NCI-H2171 treated with DMSO at 0.1 percent for 48 hours (cell line): ENCODE results near the gene DLG2.

Experiments
- DNase-seq: peaks from one replicate; lab custom pipeline; 2025; lab: John Stamatoyannopoulos, UW

DLG2 gene

DNA sequence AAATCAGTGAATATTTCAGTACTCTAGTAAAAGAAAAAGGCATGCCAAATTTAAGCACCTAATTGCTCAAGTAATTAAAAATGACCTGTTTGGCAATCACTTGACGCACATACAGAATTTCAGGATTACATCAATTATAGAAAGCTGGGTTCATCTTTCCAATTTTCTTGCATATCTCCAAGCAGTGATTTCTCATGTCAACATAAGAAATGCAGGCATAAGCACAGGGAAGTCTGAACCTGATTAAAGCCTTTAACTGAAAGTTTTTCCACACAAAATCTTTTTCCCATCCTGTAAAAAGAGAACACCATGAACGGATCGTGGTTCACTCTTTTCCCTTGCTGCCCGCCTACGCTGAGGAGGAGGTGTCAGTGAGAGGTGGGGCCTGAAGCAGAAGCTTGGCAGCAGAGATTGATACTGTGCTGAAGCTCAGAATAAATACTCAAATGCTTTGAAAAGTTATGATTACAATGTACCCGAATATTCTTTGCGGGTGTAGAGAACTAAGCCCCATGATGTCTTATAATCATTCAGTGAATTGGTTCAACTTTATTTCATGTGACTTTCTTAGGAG lies 1636.9 kb downstream of the DLG2 start:
- DNase-seq = no peak

DNA sequence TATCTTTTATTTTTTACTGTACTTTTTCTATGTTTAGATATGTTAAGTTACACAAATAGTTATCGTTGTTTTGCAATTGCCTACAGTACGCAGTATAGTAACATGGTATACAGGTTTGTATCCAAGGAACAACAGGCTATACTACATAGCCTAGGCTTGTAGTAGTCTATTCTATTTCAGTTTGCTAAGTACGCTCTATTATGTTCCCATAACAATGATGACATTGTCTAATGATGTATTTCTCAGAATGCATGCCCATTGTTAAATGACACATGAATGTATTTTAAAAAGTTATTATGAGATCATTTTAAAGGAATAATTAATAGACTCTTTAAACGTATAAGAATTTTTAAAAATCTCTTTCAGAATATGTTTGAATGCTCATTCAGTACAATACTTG lies 1644.3 kb downstream of the DLG2 start:
- no peak for DNase-seq

DNA sequence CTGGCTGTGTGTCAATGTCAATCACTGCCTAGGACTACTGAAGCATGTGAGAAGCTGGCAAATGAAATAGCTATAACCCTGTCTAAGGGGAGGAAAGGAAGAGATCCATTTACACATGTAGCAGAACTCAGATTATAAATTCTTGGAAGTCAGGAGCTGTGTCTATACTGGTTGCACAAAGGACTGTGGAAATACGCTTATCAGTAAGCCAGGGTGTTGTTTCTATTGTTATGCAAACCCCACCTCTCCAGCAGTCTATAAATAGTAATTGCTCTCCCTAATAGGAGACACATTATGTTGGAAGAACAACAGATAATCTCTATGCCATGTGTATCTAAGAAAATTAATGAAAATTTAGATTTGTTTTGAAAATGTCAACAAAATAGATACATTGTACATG lies 1647.6 kb downstream of the DLG2 start:
- DNase-seq = no peak

DNA sequence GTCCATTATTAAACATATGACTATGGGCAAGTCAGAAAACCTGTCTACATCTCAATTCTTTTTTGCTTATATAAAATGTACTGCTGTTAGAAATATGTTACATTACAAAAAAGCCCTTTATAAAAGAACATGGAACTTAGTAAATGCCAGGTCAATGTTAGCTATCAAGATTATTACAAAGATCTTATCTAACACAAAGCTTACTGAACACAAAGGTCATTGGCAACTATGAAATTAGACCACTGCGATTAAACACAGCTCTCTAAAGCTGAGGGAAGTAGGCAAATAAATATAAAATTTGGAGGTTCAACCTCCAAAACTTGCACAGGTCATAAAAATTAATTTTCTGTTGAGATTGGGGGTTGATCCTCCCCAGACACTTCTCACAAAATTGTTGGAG lies 1648.2 kb downstream of the DLG2 start:
- no peak for DNase-seq

GRCh38 chr11:83976086-83976485 lies 1651.1 kb downstream of the DLG2 start:
- DNase-seq = no peak

- no peak for DNase-seq
Observed at GRCh38 chr11:83972536-83972935, 1654.6 kb downstream of the DLG2 start.

GRCh38 chr11:83971063-83971462 lies 1656.1 kb downstream of the DLG2 start:
- no peak for DNase-seq

DNA sequence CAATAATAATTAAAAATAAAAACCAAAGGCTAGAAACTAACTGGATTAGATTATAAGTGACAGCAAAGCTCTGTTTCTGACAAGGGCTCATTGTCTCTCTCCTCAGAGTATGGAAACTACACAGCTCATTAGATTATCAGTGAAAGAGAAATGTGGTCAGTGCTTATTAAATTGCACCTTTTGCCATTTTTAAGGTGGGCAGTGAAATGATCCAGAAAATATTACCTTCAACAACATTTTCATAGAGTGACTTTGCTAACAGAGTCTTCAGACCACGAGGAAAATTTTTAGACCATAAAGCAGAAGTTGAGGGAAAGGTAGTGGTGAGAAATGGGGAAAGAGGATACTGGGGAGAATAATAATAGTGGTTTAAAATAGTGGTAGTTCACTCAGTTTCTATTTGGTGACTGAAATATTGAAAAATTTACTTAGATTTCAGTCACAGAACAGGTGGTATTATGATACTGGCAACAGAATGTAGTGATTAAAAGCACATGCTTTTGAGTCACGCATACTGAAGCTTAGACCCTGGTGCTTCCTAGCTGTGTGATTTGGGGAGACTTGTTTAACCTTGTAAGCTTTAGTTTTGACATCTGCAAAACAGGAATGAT lies 1657.0 kb downstream of the DLG2 start:
- no peak for DNase-seq

GRCh38 chr11:83957038-83957900 lies 1669.9 kb downstream of the DLG2 start:
- DNase-seq = no peak

DNA sequence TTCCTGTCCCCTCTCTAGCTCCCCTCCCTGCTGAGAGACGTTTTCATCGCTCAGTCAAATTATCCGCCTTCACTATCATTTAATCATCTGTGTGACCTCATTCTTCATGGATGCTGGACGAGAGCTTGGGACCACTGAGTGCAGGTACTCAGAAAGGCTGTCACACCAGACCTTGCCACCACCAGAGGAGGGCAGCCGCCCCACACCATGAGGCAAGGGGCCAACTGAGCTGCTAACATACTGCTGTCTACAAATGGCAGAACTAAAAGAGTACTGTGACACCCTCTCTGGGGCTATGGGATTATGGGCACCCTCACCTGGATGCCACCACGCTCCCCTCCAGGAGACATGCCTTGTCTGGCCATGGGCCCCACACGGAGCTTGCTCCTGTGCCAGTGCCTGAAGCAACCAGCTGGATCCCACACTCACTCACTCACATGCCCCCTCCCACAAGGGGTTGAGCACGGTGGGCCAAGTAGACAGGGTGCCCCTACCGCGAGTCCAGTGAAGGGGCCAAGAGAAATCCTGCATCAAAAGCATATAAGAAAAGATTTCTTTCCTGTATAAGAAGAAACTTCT lies 1670.9 kb downstream of the DLG2 start:
- DNase-seq = no peak

- DNase-seq = no peak
Observed at GRCh38 chr11:83954780-83955179, 1672.4 kb downstream of the DLG2 start.

- no peak for DNase-seq
Observed at GRCh38 chr11:83951521-83951920, 1675.6 kb downstream of the DLG2 start.

DNA sequence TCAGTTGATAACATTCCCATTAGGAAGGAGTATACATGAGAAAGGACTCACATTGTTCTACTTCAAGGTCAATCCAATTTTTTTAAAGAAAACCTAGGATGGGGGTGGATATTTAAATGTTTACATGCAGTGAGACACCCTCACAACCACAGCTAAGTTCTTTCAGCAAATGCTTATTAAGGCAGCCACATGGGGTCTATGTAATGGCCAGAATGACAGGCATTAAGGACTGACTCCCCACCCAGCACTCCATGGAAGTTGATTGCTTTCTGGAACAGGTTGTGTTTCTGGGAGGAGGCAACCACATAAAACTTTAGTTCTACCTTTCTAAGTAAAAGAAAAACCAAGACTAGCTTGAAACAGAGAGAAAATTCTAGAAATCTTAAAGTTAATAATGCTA lies 1678.9 kb downstream of the DLG2 start:
- DNase-seq = no peak

GRCh38 chr11:83945976-83946375 lies 1681.2 kb downstream of the DLG2 start:
- DNase-seq = no peak

DNA sequence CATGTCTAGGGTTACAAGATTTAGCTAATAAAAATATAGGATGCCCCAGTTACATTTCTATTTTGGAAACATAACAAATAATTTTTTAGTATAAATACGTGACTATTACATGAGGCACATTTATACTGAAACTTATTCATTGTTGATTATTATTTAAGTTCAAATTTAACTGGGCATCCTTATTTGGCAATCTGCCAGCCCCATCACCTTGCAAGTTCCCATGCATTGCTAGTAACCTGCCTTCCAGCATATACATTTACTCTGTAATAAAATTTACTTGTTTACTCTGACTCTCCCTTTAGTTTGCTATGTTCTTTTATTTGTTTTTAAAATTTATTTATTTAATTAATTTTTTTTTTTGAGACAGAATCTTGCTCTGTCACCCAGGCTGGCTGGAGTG lies 1686.1 kb downstream of the DLG2 start:
- no peak for DNase-seq

DNA sequence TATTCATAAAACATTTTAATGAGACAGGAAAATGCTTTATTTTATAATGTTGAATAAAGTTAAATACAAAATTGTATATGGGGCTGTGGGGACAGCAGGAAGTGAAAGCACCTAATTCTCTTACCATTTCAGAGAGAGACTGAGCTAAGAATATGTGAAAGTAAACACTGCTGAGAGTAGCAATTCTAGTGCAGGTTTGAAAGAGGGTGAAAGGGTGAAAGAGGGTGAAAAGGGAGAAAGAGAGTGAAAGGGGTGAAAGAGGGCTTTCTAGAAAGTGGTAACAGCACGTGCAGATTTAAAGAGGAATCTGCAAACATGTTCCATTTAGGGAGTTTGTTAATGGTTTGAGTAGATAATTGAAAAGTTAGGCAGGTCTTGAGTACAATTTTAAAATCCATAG lies 1689.0 kb downstream of the DLG2 start:
- DNase-seq = no peak

- no peak for DNase-seq
Observed at GRCh38 chr11:83933008-83933407, 1694.1 kb downstream of the DLG2 start.

DNA sequence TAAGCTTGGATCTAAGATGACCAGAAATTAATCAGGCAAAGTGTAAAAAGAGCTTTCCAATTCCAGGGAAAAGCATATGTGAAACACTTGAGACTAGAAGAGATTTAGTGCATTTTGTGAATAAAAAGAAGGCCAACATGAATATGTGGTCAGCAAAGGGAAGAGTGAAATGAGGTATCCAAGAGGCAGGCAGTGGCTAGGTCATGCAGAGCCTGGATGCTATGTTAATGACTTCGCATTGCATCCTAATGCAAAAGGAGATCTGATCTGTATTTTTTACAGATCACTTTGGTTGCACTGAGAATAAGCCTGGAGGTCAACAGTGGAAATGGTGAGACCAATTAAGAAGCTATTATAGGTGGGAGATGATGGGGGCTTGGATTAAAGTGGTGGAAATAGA lies 1699.7 kb downstream of the DLG2 start:
- no peak for DNase-seq

DNA sequence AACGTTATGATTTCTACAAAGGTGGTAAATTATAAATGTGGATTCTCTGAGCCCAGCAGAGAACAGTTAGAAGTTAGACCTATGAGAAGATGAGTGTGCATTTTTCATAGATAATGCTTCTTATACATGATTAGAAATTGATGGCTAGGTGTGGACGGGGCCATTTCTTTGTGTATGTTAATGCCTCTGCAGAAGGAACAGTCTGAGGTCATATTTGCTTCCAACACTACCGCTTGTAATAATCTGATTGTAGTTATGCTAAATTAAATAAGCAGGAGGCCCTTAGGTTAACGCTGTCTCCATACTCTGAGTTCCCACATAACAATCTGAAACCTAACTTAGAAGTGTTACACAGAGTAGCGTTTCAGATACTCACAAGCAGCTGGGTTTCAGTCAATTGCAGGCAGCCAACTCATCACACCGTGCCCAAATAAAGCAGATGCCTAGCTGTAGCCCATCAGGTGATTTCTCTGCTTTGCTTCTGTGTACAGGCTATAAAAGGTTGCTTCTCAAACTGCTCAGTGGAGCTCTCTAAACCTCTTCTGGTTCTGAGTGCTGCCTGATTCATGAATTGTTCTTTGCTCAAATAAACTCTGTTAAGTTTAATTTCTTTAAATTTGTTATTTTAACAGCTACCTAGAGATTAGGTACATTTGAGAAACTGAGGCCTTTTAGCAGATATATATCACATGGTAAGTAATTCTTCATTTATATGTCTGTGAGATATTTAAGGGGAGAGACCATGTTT lies 1702.2 kb downstream of the DLG2 start:
- no peak for DNase-seq

- DNase-seq = no peak
Observed at GRCh38 chr11:83923961-83924360, 1703.2 kb downstream of the DLG2 start.

GRCh38 chr11:83922953-83923352 lies 1704.2 kb downstream of the DLG2 start:
- DNase-seq = no peak

- DNase-seq = no peak
Observed at GRCh38 chr11:83922318-83922717, 1704.8 kb downstream of the DLG2 start.
